Daoy (cell line): Measurements from ENCODE around the gene ACCSL. TPM values are rescaled to one million over a fixed set of nuclear protein-coding genes. Genes with fewer than 3 reads are reported as not detected.

Source experiments
- DNase-seq: peaks from one replicate; pipeline ENCODE4 v3.0.0-alpha.2; 2015; ENCODE audit warnings: low read depth
- total RNA-seq: library from RNA; depleted of rRNA; stranded (reverse); fragments of >200 nt; shearing (Covaris generic); gene quantifications from 2 replicates; pipeline ENCODE4 v1.2.3, GENCODE V29; 2014; rRNA removed

ACCSL gene
- total RNA-seq, 1 experiment from 2014 or later: not detected

DNA sequence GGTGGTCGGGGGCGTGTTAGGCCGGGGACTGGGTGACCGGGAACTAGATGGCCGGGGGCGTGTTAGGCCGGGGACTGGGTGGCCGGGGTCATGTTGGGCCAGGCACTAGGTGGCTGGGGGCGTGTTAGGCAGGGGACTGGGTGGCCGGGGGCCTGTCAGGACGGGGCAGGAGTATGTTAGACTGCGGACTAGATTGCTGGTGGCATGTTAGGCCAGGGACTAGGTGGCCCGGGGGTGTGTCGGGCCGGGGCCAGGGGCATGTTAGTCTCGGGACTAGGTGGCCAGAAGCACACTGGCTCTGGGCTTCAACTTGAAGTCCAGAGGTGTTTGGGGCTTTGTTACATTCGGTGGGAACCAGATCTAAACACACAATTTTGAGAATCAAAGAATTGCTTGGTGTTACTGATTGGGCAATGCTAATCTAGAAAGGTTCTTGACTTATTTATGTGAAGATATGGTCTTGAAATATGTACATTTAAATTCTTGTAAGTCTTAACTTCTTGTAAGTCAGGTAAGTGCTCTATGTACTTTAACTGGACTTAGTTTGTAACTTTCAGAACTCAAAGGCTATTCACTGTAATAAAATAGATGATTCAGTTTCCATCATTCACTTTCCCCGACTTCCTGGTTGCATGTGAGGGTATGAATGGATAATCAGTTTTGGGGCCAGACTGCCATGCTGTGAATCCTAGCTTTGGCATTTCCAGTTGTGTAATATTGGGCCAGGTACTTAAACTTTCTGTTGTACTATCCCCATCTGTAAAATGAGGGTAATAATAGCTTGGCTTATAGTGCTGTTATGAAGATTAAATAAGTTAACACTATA is 48.8 kb downstream of the ACCSL start:
- DNase-seq: peak; percentile 60

DNA sequence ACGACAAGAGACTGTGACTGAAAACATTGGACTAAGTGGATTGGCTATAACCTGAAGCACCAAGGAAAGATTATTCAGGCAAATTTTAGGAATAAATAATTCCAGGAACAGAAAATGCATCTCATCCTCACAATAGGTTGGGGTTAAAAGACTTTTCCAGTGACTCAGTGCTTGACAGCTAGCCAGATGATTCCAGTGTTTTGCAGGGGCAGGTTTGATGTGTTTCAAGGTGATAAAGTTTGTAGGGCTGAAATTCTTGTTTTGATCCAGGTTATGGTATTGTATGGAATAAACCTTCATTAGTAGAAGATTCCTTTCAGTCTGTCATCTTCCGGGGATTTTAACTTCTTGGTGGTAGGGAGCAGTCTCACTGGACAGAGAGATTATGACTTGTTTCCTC is 50.0 kb downstream of the ACCSL start:
- DNase-seq: no peak

DNA sequence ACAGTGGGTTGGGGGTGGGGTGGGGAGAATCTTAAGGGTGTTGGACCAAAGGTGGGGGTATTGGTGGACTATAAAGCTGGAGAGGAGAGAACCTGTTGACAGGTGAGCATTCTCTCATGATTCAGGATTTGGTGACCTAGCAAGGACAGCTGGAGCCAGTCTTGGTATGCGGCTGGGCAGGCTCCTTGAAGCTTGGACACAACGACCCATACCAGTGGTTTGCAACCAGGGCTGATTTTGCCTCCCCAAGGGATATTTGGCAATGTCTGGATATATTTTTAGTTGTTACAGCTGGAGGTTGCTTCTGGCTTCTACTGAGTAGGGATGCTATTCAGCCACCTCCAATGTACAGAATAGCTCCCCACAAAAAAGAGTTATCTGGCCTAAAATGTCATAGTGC is 53.3 kb downstream of the ACCSL start:
- DNase-seq: no peak

DNA sequence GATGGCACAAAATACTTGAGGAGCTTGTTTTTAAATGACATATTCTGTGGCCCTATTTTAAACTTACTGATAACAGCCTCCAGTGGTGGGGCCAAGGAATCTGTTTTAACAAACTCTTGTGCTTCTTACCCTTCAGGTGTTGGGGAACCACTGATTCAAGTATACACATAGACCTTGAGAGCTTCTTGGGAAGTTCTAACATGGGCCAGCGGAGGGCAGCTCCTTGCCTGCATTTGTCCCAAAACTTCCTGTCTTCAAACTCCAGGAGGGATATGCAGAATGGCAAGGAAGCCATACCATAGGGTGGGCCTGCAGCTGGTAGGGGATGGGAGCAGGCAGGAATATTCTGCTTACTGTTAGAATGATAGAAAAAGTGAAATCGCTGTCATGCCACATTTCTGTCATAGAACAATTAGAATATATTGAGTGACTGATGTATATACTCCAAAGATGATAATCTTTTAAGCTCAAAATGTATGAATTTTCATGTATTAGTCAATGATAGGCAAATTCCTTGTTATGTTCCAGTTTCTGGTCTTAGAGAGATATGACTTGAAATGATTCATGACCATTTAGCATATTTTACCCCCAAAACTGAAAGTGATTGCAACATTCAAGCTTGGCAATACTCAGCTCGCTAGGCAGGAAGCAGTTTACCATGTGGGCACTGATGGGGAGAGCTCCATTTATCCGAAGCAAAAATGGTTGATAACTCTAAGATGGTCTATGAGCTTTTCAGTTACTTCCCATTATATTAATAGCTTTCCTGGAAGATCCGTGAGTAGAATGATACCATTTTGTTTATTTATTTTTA is 56.9 kb downstream of the ACCSL start:
- no peak for DNase-seq

DNA sequence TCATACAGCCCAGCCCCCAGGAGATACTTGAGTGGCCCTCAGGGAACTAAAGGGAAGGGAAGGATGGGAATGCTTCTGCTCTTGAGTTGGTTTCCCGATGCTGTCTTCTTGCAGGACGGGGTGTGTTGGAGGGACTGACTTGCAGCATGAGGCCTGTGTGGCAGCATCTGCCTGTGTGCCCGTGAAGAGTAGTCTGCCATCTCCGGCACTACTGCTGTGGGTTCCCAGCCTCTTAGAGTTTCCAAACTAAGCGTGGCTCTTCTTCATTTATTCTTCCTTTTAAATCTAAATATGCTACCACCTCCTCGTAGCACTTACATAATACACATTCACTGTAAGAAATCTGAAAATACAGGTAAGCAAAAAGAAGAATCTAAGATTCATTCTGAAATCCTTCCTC is 60.5 kb downstream of the ACCSL start:
- DNase-seq: no peak

Other genes with a start within 250 kb of the ACCSL start
- 26.7 and 48.0 TPM in 2 replicates for gene ALKBH3, start 167.2 kb upstream of the ACCSL start, total RNA-seq
- 0.80 and 1.1 TPM in 2 replicates for gene C11orf96, start 105.3 kb upstream of the ACCSL start, total RNA-seq
- 0.51 and 5.2 TPM in 2 replicates for gene ACCS, start 18.3 kb downstream of the ACCSL start, total RNA-seq
- 76.7 and 87.0 TPM in 2 replicates for gene EXT2, start 47.7 kb downstream of the ACCSL start, total RNA-seq